Central memory CD8-positive, alpha-beta T cell (primary cell): ENCODE results near the gene TSPAN13.

Experiments
- ATAC-seq: fragments of 150-1000 bp; cut with Tn5 transposase; replicated peaks from 2 replicates; pipeline ENCODE4 v1.10.0; 2022; ENCODE audit warnings: mild to moderate bottlenecking, moderate FRiP score, moderate number of reproducible peaks; ENCODE audit not compliant: poor library complexity, severe bottlenecking; ENCODE audit errors: extremely low read depth
- DNase-seq, 2 donors: peaks; one replicate each; pipeline ENCODE4 v3.0.0; 2021; ENCODE audit warnings: low spot score in 2 of 2
- H3K27ac Mint-ChIP-seq: one replicate; pipeline ENCODE4 v1.8.0; 2022; ENCODE audit warnings: low read depth, mild to moderate bottlenecking, moderate library complexity, mixed read lengths
- H3K27me3 Mint-ChIP-seq: one replicate; pipeline ENCODE4 v1.8.0; 2022; ENCODE audit warnings: mixed read lengths
- H3K36me3 Mint-ChIP-seq: one replicate; pipeline ENCODE4 v1.8.0; 2022; ENCODE audit warnings: mild to moderate bottlenecking, moderate library complexity, mixed read lengths; ENCODE audit not compliant: insufficient read depth
- H3K4me1 Mint-ChIP-seq: one replicate; pipeline ENCODE4 v1.8.0; 2022; ENCODE audit warnings: mixed read lengths
- H3K4me3 Mint-ChIP-seq: one replicate; pipeline ENCODE4 v1.8.0; 2022; ENCODE audit warnings: mild to moderate bottlenecking, moderate library complexity, mixed read lengths
- H3K9me3 Mint-ChIP-seq: one replicate; pipeline ENCODE4 v1.8.0; 2022; ENCODE audit warnings: mixed read lengths

Gene TSPAN13

GRCh38 chr7:16810573-16810972, 57.0 kb downstream of the TSPAN13 start:
- no peaks in the 10 kb centered on the region for H3K36me3 Mint-ChIP-seq
- DNase-seq (no peak), ATAC-seq (no peak)
- H3K27ac Mint-ChIP-seq: no peak overlapping the region
- no peaks in the 10 kb centered on the region for H3K4me1 Mint-ChIP-seq
- H3K27me3 Mint-ChIP-seq: peaks cover 36% of the 10 kb centered on the region
- H3K4me3 Mint-ChIP-seq: no peak overlapping the region
- H3K9me3 Mint-ChIP-seq: no peaks in the 10 kb centered on the region

- Mint-ChIP-seq H3K4me3 (no peak overlapping the region), H3K36me3 (no peaks in the 10 kb centered on the region), H3K4me1 (no peaks in the 10 kb centered on the region), H3K27me3 (peaks cover 42% of the 10 kb centered on the region), H3K27ac (no peak overlapping the region), H3K9me3 (no peaks in the 10 kb centered on the region)
- ATAC-seq (no peak), DNase-seq (no peak)
Measured at GRCh38 chr7:16811551-16811950, 58.0 kb downstream of the TSPAN13 start.

GRCh38 chr7:16812542-16813231, 59.1 kb downstream of the TSPAN13 start:
- H3K9me3 Mint-ChIP-seq: no peaks in the 10 kb centered on the region
- peaks cover 38% of the 10 kb centered on the region for H3K27me3 Mint-ChIP-seq
- DNase-seq (no peak), ATAC-seq (no peak)
- no peaks in the 10 kb centered on the region for H3K4me1 Mint-ChIP-seq
- no peak overlapping the region for H3K27ac Mint-ChIP-seq
- no peak overlapping the region for H3K4me3 Mint-ChIP-seq
- H3K36me3 Mint-ChIP-seq: no peaks in the 10 kb centered on the region

DNA sequence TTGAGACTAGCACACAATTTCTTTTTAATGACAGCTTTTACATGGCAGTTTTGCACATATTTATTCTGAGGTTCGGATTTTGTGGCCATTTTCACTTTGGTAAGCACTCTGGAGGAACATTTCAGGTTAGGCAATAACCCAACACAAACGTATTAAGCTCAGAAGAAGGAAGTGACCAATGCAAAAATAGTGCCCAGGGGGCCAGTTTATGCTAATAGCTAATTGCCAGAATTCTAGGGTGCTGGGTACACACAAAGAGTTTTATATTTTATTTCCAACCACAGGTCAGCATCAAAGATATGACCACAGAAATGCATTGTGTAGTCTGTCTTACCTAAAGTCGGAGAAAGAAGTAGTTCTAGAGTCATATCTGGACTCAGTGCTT, 59.7 kb downstream of the TSPAN13 start:
- Mint-ChIP-seq H3K27me3 (peaks cover 33% of the 10 kb centered on the region), H3K9me3 (no peaks in the 10 kb centered on the region), H3K4me3 (no peak overlapping the region)

DNA sequence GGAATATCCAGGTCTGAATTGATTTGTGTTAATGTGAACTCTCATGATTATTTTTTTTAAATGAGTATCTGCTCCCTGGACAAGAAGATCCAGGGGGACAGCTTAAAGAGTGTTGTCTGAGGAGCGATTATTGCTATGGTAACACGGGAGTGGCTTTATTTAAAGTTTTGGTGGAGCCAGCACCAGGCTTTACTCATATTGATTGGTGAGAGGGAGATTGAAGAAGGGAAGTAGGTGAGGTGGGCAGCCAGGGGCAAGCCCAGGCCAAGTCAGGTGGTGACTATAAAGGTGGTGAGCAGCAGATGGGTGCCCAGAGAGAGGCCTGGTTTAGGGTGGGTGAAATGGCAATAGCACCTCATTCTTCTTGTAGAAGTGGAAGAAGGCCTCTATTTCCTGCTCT, 61.4 kb downstream of the TSPAN13 start:
- Mint-ChIP-seq H3K27me3 (peaks cover 33% of the 10 kb centered on the region), H3K4me1 (no peaks in the 10 kb centered on the region), H3K36me3 (no peaks in the 10 kb centered on the region), H3K9me3 (no peaks in the 10 kb centered on the region), H3K4me3 (no peak overlapping the region), H3K27ac (no peak overlapping the region)
- ATAC-seq (no peak), DNase-seq (no peak)

More for the DNA sequence above, 59.7 kb downstream of the TSPAN13 start:
- H3K27ac Mint-ChIP-seq: no peak overlapping the region
- H3K4me1 Mint-ChIP-seq: no peaks in the 10 kb centered on the region
- no peaks in the 10 kb centered on the region for H3K36me3 Mint-ChIP-seq
- DNase-seq (no peak), ATAC-seq (no peak)

- no peak for ATAC-seq
- no peak for DNase-seq
- Mint-ChIP-seq H3K27me3 (peaks cover 46% of the 10 kb centered on the region), H3K36me3 (no peaks in the 10 kb centered on the region), H3K27ac (no peak overlapping the region), H3K4me3 (no peak overlapping the region), H3K4me1 (no peaks in the 10 kb centered on the region), H3K9me3 (no peaks in the 10 kb centered on the region)
Measured at GRCh38 chr7:16816824-16817223, 63.3 kb downstream of the TSPAN13 start.

DNA sequence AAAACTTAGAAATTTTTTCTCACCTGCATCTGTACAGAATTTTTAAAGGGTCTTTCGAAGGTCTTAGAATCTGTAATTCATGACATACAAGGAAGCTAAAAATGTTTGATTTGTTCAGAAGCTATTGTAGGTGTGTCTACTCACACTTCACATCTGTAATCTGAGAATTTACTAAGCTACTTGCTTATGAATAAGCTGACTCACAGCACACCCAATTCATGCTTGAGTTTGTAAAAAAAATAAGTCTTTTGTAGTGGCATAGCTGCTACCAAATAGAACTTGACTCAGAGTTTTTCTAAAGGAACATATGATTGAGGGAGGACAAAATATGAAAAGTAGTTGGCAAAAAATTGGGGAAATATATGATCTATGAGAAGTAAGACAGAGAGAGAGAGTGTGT, 64.0 kb downstream of the TSPAN13 start:
- H3K9me3 Mint-ChIP-seq: no peaks in the 10 kb centered on the region

GRCh38 chr7:16818732-16819131, 65.2 kb downstream of the TSPAN13 start:
- H3K36me3 Mint-ChIP-seq: no peaks in the 10 kb centered on the region
- H3K27ac Mint-ChIP-seq: no peak overlapping the region
- DNase-seq (no peak), ATAC-seq (no peak)
- H3K4me3 Mint-ChIP-seq: no peak overlapping the region
- H3K4me1 Mint-ChIP-seq: no peaks in the 10 kb centered on the region
- H3K27me3 Mint-ChIP-seq: peaks cover 50% of the 10 kb centered on the region
- H3K9me3 Mint-ChIP-seq: no peaks in the 10 kb centered on the region

More for the DNA sequence above, 64.0 kb downstream of the TSPAN13 start:
- no peak for ATAC-seq
- H3K4me1 Mint-ChIP-seq: no peaks in the 10 kb centered on the region
- H3K4me3 Mint-ChIP-seq: no peak overlapping the region
- peaks cover 53% of the 10 kb centered on the region for H3K27me3 Mint-ChIP-seq
- no peak for DNase-seq
- H3K27ac Mint-ChIP-seq: no peak overlapping the region
- H3K36me3 Mint-ChIP-seq: no peaks in the 10 kb centered on the region

GRCh38 chr7:16822029-16822428, 68.5 kb downstream of the TSPAN13 start:
- H3K36me3 Mint-ChIP-seq: no peaks in the 10 kb centered on the region

DNA sequence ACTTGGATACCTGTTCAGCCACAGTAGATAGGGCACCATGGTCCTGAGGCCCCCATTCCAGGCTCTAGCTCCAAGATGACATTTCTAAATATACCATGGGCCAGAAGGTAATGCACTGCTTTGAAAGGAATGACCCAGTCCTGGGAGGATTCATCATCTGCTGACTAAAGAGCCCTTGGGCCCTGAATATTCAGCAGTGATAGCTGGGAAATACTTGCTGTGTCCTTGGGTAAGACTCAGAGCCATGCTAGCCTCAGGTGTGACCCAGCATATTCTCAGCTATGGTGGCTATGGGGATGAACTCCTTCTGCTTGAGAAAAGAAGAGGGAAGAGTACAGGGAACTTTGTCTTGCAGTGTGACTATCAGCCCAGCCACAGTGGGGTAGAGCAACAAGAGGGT, 72.5 kb downstream of the TSPAN13 start:
- H3K36me3 Mint-ChIP-seq: no peaks in the 10 kb centered on the region
- no peak overlapping the region for H3K27ac Mint-ChIP-seq
- H3K9me3 Mint-ChIP-seq: no peaks in the 10 kb centered on the region
- H3K4me1 Mint-ChIP-seq: no peaks in the 10 kb centered on the region
- H3K27me3 Mint-ChIP-seq: peaks cover 56% of the 10 kb centered on the region
- no peak for ATAC-seq
- no peak overlapping the region for H3K4me3 Mint-ChIP-seq
- no peak for DNase-seq

More at GRCh38 chr7:16822029-16822428, 68.5 kb downstream of the TSPAN13 start:
- no peaks in the 10 kb centered on the region for H3K9me3 Mint-ChIP-seq
- ATAC-seq (no peak), DNase-seq (no peak)
- no peak overlapping the region for H3K27ac Mint-ChIP-seq
- H3K27me3 Mint-ChIP-seq: peaks cover 46% of the 10 kb centered on the region
- H3K4me1 Mint-ChIP-seq: no peaks in the 10 kb centered on the region
- H3K4me3 Mint-ChIP-seq: no peak overlapping the region

DNA sequence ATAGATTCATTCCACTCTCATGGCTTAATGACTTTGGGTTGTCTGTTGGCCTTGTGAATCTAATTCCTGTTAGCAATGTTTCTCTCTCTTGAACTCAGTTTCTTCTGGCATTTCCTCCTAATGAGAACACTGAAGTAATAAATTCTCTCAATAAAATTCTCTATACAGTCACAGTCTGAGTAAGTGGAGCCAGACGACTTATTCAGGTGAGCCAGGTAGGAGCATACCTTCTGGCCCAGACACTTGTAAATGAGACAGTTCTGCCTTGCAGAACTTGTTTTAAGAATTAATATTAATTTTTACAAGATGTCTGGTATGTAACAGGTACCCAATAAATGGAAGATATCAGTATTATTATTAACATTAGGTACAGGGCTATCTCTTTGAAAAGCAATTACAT, 79.8 kb downstream of the TSPAN13 start:
- Mint-ChIP-seq H3K4me3 (no peak overlapping the region), H3K27me3 (peaks cover 25% of the 10 kb centered on the region), H3K4me1 (no peaks in the 10 kb centered on the region), H3K36me3 (no peaks in the 10 kb centered on the region), H3K9me3 (no peaks in the 10 kb centered on the region), H3K27ac (no peak overlapping the region)
- no peak for ATAC-seq
- no peak for DNase-seq
